GM21737 (cell line): ENCODE results near the gene USP43.

Source experiments
- ATAC-seq: cut with Tn5 transposase; IDR thresholded peaks from one replicate; pipeline ENCODE4 v1.9.1; 2021; ENCODE audit warnings: mild to moderate bottlenecking, moderate library complexity; ENCODE audit not compliant: unreplicated experiment

USP43 gene

GRCh38 chr17:9705745-9706144 is 60.4 kb downstream of the USP43 start:
- no peak for ATAC-seq

- no peak for ATAC-seq
These were observed 62.6 kb downstream of the USP43 start for GRCh38 chr17:9707948-9708347.

GRCh38 chr17:9714801-9715200 is 69.5 kb downstream of the USP43 start:
- ATAC-seq: no peak

- no peak for ATAC-seq
These were observed 70.2 kb downstream of the USP43 start for GRCh38 chr17:9715503-9716016.

- ATAC-seq: no peak
These were observed 80.3 kb downstream of the USP43 start for GRCh38 chr17:9725575-9725974.

GRCh38 chr17:9726291-9726690 is 81.0 kb downstream of the USP43 start:
- no peak for ATAC-seq

GRCh38 chr17:9728005-9728404 is 82.7 kb downstream of the USP43 start:
- ATAC-seq: no peak

- no peak for ATAC-seq
These were observed 83.2 kb downstream of the USP43 start for GRCh38 chr17:9728564-9728963.

- no peak for ATAC-seq
These were observed 83.8 kb downstream of the USP43 start for GRCh38 chr17:9729034-9729650.

GRCh38 chr17:9729735-9730420 is 84.6 kb downstream of the USP43 start:
- ATAC-seq: no peak

GRCh38 chr17:9750524-9750923 is 105.2 kb downstream of the USP43 start:
- no peak for ATAC-seq

GRCh38 chr17:9755083-9755482 is 109.8 kb downstream of the USP43 start:
- no peak for ATAC-seq

GRCh38 chr17:9760266-9760665 is 114.9 kb downstream of the USP43 start:
- ATAC-seq: no peak

GRCh38 chr17:9763643-9764042 is 118.3 kb downstream of the USP43 start:
- no peak for ATAC-seq

- ATAC-seq: no peak
These were observed 120.0 kb downstream of the USP43 start for GRCh38 chr17:9765322-9765721.

GRCh38 chr17:9766970-9767369 is 121.7 kb downstream of the USP43 start:
- no peak for ATAC-seq

GRCh38 chr17:9767432-9767991 is 122.2 kb downstream of the USP43 start:
- ATAC-seq: no peak

- ATAC-seq: no peak
These were observed 123.1 kb downstream of the USP43 start for GRCh38 chr17:9768381-9768934.

- ATAC-seq: no peak
These were observed 123.8 kb downstream of the USP43 start for GRCh38 chr17:9769036-9769695.

- no peak for ATAC-seq
These were observed 126.1 kb downstream of the USP43 start for GRCh38 chr17:9771465-9771864.

GRCh38 chr17:9772658-9773057 is 127.3 kb downstream of the USP43 start:
- ATAC-seq: no peak
